ENCODE data around the gene LBHD1. TPM values are rescaled to one million over a fixed set of nuclear protein-coding genes. Genes with fewer than 3 reads are reported as not detected.
A peak's percentile ranks its signal among the peaks of the same experiment; 100 is the strongest.

The LBHD1 gene
- total and polyA plus RNA-seq, 2 donors (not counting 3 experiments of a cell fraction or from before 2014, with no cell fraction given), result 3.8 to 7.5 TPM

DNA sequence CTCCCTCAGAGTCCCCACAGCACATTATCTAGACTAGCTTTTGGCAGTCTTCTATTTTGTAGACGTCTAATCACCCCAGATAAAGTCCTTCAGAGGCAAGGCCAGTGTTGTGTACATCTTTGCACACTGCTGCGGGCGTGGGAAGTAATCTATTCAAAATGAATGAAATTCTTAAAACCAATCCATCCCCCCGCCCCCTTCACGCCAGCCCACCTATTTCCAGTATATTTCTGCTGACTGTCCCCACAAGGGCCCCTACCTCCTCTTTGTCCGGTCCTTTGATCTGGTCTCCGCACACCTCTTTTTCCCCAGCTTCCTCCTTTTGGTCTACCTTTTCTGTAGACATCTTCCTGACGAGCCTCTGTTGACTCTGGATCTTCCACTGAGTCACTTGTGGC is 34.8 kb upstream of the LBHD1 start:
- dilution Hi-C loops (cut with MboI; ENCODE audit: extremely low pct_ligation_motif_present, low sequenced_read_pairs), result no loop called here
- TF ChIP-seq JUN (IDR thresholded peaks at IDR 0.05; ENCODE audit: borderline replicate concordance, insufficient read depth, insufficient read length, low read depth) (no peak), POLR2AphosphoS5 (IDR thresholded peaks at IDR 0.05; ENCODE audit: insufficient read depth, low read depth, low read length) (no peak), GATA2 (IDR thresholded peaks at IDR 0.05; ENCODE audit: insufficient read depth, insufficient read length, low read depth, low read length) (no peak), POLR2A (IDR thresholded peaks at IDR 0.05; ENCODE audit: low read depth, low read length) (no peak), MAX (IDR thresholded peaks at IDR 0.05; ENCODE audit: insufficient read depth, insufficient read length) (no peak), EZH2 (IDR thresholded peaks at IDR 0.05; ENCODE audit: borderline replicate concordance, low read depth, low read length, severe bottlenecking) (no peak), MYC (IDR thresholded peaks at IDR 0.05; ENCODE audit: low read depth, low read length) (no peak), FOS (IDR thresholded peaks at IDR 0.05; ENCODE audit: borderline replicate concordance, insufficient read depth, low read length) (no peak)
- TF ChIP-seq, protein P1, sequence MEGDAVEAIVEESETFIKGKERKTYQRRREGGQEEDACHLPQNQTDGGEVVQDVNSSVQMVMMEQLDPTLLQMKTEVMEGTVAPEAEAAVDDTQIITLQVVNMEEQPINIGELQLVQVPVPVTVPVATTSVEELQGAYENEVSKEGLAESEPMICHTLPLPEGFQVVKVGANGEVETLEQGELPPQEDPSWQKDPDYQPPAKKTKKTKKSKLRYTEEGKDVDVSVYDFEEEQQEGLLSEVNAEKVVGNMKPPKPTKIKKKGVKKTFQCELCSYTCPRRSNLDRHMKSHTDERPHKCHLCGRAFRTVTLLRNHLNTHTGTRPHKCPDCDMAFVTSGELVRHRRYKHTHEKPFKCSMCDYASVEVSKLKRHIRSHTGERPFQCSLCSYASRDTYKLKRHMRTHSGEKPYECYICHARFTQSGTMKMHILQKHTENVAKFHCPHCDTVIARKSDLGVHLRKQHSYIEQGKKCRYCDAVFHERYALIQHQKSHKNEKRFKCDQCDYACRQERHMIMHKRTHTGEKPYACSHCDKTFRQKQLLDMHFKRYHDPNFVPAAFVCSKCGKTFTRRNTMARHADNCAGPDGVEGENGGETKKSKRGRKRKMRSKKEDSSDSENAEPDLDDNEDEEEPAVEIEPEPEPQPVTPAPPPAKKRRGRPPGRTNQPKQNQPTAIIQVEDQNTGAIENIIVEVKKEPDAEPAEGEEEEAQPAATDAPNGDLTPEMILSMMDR (IDR thresholded peaks at IDR 0.05; ENCODE audit: extremely low read depth in 1 of 2, insufficient read depth in 1 of 2, low read depth in 1 of 2, low read length in 2 of 2), result no peak
- Histone ChIP-seq H3K4me3 (replicated peaks in 1 of 3; ENCODE audit: insufficient read depth in 1 of 3, low read depth in 1 of 3, low read length in 3 of 3) (no peak overlapping the region), H3K9me3 (replicated peaks; ENCODE audit: control insufficient read depth, insufficient read depth, low read length) (no peaks in the 10 kb centered on the region), H3K36me3 (ENCODE audit: control insufficient read depth in 2 of 2, extremely low read depth in 1 of 2, insufficient read depth in 2 of 2, low read length in 2 of 2) (peaks cover 2 to 7% of the 10 kb centered on the region in 2 experiments), H3K4me2 (ENCODE audit: insufficient read depth, low read length) (peak overlapping the region; percentile 82), H3K9me1 (replicated peaks; ENCODE audit: control insufficient read depth, extremely low read depth, insufficient read depth, low read length) (no peaks in the 10 kb centered on the region), H2AFZ (ENCODE audit: low read depth, low read length) (peak overlapping the region; percentile 89), H3K9ac (replicated peaks; ENCODE audit: extremely low read depth, insufficient read depth, low read length) (no peak overlapping the region), H3K27ac (ENCODE audit: insufficient read depth, low read depth, low read length) (no peak overlapping the region), H4K20me1 (replicated peaks; ENCODE audit: control insufficient read depth, extremely low read depth, insufficient read depth, low read length) (no peaks in the 10 kb centered on the region), H3K79me2 (ENCODE audit: control insufficient read depth, insufficient read depth, low read length) (no peaks in the 10 kb centered on the region), H3K27me3 (ENCODE audit: control insufficient read depth in 2 of 2, insufficient read depth in 2 of 2, low read length in 2 of 2) (no peaks in the 10 kb centered on the region), H3K4me1 (ENCODE audit: control insufficient read depth, extremely low read depth, insufficient read depth, low read length) (peaks cover 25% of the 10 kb centered on the region)
- ChIA-PET POLR2A (interaction anchor here (0.6 to 1.5 kb wide), 4 partner anchors 41 to 135 kb away, joined by 3 to 19 read pairs (median 5); partner anchors contain the start of genes C11orf98, CSKMT and TUT1), CTCF (interaction anchor here (1.1 to 2.5 kb wide), 4 partner anchors 13 to 79 kb away, joined by 3 to 14 read pairs (median 4); partner anchors contain the start of genes C11orf98, CSKMT and HNRNPUL2)
- no TSS peak for BruUV-seq (replicated peaks)
- intact Hi-C loops (cut with micrococcal nuclease), result loop anchor here (1.0 to 5.0 kb wide), 4 partner anchors 40 to 106 kb away; partner anchors contain the start of genes C11orf98, CSKMT, INTS5 and MTA2
- DNase-seq (ENCODE audit: low read depth, low spot score) (no peak), FAIRE-seq (no peak)
